GM21786 (cell line): ENCODE data around the gene CHCHD5.
"Not testable (repeated sequence)": the region's sequence is repeated elsewhere in the genome, so short reads cannot be mapped to it uniquely, and the experiment has no call there.

Experiments used
- ATAC-seq: cut with Tn5 transposase; IDR thresholded peaks from one replicate; pipeline ENCODE4 v1.9.1; 2021; ENCODE audit not compliant: unreplicated experiment

Gene CHCHD5, protein sequence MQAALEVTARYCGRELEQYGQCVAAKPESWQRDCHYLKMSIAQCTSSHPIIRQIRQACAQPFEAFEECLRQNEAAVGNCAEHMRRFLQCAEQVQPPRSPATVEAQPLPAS

DNA sequence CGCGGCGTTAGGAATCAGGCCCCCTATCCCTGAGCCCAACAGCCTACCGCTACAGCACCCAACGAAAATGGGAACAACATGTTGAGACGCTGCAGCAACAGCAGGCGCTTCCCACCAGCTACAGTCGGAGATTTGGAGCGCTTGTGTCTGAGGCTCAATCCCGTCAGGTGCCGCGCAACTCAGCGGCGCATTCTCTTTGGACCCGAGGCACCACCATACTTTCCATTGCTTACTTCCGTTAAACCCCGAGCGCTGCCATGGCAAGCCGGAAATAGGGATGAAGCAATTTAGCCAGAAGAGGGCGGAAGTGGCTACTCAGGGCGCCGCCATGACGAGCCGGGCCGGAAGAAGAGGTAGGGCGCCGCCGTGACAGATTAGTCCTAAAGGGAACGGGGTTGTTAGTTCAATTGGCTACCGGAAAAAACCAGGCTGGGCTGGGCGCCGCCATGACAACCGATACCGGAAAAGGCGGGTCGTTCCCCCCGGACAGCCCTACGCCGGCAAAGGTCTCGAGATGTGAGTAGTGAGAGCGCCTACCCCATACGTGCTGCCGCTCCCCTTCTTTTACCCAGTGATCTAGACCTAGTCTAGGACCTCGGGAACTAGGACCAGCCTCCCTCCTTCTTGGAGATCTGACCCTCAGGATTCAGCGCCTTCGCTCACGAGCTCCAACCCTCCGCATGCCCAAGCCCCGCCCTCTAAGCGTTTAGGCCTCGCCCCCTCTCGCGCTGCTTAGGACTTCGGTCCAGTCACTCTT, at the start of gene CHCHD5:
Gene CHCHD5 (plus strand): TSS at position 476 of the 757 bp plus-strand sequence. CDS start 39 bp downstream, at position 515.
- ATAC-seq, result peak; percentile 88

DNA sequence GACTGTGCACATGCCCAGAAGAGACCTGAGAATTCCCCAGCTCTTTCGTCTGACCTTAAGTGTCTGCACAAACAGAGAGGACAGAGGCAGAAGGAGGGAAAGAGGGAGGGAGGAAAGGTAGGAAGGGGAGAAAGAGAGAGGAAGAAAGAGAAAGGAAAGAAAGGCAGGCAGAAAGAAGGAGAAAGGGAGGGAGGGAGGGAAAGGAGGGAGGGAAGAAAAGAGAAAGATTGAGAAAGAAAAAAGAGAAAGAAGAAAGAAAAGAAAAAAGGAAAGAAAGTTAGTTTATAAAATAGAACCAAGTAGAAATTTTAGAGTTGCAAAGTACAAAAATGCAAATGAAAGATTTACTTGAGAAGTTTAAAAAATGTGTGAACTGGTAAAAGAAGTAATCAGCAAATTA, 49.6 kb upstream of the CHCHD5 start:
- no peak for ATAC-seq

DNA sequence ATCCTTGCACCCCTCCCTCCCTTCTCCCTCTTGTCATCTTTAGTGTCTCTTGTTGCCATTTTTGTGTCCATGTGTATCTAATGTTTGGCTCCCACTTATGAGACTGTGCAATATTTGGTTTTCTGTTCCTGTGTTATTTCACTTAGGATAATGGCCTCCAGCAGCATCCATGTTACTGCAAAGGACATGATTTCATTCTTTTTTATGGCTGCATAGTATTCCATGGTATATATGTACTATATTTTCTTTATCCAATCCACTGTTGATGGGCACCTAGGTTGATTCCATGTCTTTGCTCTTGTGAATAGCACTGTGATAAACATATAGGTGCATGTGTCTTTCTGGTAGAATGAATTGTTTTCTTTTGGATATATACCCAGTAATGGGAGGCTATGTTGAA, 47.7 kb upstream of the CHCHD5 start:
- ATAC-seq, result not testable (repeated sequence)

DNA sequence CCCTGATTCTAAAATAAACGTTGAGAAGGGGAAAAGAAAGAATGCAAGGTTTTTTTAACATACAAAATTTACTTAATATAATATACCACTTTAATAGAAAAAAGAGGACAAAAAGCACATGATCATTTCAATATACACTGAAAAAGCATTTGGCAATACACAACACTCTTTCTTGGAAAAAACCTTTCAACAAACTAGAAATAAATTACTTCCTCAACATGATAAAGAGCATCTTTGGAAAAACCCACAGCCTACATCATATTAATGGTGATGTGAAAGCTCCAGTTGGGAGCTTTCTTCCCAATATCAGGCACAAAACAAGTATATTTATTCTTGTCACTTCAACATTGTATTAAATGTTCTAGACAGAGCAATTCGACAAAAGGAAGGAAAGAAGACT, 45.1 kb upstream of the CHCHD5 start:
- no peak for ATAC-seq

DNA sequence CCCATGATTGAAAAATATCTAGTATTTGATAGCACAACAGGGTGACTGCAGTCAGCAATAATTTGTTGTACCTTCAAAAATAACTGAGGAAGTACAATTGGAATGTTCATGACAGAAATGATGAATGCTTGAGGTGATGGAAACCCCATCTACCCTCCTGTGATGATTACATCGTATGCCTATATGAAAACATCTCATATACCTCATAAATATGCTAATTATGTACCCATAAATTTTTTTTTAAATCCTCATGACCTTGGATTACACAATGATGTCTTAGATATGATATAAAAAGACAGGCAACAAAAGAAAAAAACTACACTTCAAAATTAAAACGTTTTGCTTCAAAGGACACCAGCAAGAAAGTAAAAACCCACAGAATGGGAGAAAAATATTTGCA, 43.5 kb upstream of the CHCHD5 start:
- ATAC-seq, result no peak

DNA sequence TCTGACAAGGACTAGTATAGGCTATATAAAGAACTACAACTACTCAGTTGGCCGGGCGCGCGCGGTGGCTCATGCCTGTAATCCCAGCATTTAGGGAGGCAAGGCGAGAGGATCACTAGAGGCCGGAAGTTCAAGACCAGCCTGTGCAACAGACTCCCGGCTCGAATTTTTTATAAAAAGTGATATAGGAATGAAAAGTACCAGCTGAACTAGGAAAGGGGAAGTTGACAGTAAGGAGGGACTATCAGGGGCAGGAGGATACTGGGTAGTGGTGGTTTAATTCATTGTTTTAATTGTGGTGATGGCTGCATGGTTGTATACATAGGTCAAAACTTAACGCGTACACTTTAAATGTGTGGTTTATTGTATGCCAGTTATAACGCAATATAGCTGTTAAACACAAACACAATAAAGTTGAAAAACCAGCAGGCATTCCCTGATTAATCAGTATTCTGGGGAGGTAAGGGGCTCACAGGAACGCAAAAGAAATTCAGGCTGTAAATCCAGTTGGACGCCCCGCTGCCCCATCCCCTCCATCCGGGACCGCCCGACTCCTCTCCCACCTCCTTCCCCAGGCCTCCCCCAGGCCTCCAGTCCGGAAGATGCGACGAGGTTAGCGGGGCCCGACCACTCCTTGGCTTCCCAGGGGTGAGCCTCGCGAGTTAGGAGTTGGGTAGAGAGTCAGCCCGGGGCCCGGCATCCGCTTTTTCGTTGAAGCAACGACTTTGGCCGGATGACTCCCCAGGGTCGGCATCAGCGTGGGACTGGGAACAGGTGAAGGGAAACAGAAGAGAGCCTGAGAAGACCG, 42.9 kb upstream of the CHCHD5 start:
- peak; percentile 63 for ATAC-seq

DNA sequence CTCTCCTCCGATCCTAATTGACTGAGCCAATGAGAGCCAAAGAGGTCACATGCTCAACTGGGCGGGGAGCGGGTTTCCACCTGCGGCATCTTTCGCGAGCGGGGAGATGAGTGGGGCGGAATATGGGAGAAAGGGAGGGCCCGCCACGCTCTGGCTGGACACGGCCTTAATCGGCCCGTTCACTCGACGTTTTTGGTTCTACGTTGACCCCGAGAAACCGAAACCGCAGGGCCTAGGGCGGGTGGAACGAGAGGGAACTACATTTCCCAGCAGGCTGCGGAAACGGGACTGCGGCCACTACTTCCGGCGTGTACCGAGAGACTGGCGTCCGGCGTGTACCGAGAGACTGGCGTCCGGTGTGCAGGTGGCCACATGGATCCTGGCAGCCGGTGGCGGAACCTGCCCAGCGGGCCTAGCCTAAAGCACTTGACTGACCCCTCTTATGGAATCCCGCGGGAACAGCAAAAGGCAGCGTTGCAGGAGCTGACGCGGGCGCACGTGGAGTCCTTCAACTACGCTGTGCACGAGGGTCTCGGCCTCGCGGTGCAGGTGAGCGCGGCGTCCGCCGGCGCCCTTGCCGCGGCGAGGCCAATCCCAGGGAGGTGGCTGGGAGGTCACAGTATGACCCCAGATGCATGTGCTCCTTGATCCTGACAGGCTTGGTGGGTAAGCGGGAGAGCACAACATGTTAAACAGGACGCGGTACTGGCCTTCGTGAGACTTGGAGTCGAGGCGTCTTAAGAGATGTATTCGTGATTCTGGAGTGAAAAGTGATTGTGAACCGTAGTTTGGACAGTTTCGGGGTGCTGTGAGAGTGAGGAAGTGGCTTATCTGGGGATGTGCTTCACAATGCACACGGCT, 42.1 kb upstream of the CHCHD5 start, which contains the start of gene POLR1B:
Gene POLR1B (plus strand): TSS at position 343 of the 861 bp plus-strand sequence. CDS start 30 bp downstream, at position 373.
- peak; percentile 81 for ATAC-seq

DNA sequence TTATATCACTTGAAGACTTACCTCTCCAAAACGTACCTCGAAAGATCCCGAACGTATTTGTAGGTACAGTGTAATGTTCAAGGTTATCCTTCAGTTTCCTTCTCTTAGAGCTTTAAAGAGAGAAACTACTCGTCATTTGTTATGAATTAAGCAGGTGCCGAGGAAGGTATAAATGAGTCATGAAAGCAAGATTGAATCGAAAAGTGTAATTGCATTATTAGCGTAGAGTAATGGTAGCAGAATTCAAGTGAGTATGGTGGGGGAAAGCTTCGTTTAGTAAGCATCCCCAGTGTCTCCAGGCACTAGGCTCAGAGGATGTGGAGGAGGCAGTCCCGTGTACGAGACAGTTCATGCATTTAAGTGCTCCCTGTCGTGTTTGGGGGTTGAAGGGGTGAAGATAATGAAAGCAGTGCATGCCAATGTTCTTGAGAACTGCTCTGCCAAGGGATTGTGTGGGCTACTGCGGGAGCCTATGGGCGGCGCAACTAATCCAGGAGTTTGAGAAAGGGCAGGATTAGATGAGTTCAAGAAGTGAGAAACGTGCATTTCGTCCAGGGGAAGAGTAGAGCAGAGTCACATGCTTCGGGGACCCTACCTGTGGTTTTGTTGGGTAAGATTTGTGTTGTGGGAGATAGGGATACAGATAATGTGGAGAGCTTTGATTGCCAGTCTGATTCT, 41.3 kb upstream of the CHCHD5 start:
- ATAC-seq, result no peak

DNA sequence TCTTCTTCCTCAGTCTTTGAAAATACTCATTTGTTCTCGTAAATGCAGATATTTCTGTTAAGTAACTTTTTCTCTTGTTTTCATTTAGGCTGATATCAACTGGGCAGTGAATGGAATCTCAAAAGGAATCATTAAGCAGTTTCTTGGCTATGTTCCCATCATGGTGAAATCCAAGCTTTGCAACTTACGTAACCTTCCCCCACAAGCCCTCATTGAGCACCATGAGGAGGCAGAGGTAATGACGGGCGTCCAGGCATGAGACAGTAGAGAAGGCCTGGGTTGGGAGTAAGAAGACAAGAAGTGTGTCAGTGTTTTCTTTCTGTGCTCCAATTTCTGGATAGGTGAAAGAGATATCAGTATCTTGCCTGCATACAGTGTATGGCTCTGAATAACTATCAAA, 37.1 kb upstream of the CHCHD5 start:
- no peak for ATAC-seq

DNA sequence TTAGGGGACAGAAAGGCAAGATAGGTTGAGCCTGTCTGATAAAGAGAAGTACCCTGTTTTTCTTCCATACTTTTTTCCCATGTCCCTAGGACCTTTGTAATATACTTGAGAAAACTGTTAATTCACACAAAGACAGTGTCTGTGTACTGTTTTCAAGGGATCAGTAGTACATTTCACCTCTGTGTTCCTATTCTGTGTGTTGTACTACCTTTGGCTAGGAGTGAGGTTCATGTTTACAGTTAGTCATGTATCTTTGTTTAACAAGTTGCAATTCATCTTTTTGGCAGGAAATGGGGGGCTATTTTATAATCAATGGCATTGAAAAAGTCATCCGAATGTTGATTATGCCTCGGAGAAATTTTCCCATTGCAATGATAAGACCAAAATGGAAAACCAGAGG, 35.4 kb upstream of the CHCHD5 start:
- no peak for ATAC-seq

DNA sequence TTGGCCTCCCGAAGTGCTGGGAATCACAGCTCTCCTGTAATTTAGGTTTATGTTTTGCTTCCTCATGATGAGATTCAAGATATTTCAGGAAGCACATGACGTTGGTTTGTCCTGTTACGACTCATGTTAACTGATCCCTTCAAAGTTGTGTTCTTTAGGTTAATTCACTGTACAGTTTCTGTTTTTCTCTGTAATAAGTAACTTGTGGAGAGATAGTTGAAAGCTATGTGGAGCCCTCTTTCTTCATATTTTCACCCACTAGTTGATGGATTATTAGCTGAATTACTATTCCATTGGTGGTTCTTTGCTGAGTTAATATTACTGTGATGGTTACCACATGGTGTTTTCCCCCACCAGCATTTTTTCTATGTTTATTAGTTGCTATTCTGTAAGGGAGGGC, 18.3 kb upstream of the CHCHD5 start:
- ATAC-seq, result peak; percentile 77

DNA sequence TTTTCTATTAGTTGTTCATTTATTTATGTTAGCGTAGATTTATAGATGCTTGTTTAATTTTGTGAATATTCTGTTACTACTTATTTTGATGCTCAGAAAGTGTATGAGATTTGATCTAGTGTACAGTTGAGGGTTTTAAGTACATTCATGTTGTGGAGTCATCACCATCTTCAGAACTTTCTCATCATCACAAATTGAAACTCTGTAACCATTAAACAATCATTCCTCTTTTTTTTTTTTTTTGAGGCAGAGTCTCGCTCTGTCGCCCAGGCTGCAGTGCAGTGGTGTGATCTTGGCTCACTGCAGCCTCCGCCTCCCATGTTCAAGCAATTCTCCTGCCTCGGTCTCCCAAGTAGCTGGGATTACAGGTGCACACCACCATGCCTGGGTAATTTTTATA, 17.9 kb upstream of the CHCHD5 start:
- ATAC-seq, result peak; percentile 29

DNA sequence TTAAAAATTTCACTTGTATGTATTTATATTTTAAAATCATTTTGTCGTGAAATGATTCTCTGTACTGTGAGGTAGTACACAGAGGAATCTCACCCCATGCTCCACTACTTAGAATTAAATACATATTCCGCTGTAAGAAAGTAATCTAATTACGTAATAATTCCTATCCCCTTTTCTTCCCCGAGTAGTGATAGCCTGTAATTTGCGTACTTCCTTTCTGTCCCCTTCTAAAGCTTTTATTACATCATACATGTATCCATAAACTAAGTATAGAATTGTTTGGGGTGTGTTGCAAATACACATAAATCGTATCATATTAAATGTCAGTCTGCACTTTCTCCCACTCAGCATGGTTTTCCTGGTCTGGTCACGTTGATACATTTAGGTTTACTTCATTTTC, 12.4 kb upstream of the CHCHD5 start:
- ATAC-seq, result no peak

DNA sequence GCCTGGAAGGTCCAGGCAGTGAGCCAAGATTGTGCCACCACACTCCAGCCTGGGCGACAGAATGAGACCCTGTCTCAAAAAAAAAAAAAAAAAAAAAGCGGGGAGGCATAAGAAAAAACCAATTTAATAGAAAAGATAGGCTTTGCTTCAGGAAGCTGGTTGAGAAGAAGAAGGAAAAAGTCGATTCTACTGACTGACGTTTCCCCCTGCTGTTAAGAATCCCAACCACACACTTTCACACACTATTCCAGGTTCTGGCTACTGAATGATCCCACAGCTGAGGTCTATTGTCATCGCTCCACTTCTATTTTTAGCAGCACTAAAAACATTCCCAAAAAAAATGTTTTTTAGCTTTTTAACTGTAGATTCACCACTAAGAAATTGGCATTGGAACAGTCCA, 6.7 kb upstream of the CHCHD5 start:
- ATAC-seq, result no peak

DNA sequence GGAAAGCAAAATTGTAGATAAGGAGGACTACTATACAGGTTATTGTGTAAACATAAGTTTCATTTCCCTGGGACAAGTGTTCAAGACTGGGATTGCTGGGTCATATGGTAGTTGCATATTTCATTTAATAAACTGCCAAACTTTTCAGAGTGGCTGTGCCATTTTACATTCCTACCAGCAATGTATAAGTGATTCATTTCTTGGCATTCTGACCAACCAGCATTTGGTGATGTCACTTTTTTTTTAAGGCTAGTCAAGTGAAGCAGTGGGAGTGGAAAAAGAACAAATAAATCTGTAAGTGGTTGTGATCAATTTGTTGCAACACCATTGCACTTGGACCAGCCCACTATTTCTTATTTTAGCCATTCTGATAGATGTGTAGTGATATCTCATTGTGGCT, 5.2 kb upstream of the CHCHD5 start:
- no peak for ATAC-seq

DNA sequence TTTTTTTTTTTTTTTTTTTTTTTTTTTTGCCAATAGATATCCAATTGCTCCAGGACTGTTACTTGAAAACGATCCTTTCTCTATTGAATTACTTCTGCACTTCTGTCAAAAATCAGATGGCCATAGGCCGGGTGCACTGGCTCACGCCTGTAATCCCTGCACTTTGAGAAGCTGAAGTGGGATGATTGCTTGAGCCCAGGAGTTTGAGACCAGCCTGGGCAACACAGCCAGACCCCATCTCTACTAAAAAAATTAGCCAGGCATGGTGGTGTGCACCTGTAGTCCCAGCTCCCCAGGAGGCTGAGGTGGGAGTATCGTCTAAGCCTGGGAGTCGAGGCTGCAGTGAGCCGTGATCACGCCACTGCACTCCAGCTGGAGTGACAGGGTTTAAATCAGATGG, 4.3 kb upstream of the CHCHD5 start:
- ATAC-seq, result no peak

DNA sequence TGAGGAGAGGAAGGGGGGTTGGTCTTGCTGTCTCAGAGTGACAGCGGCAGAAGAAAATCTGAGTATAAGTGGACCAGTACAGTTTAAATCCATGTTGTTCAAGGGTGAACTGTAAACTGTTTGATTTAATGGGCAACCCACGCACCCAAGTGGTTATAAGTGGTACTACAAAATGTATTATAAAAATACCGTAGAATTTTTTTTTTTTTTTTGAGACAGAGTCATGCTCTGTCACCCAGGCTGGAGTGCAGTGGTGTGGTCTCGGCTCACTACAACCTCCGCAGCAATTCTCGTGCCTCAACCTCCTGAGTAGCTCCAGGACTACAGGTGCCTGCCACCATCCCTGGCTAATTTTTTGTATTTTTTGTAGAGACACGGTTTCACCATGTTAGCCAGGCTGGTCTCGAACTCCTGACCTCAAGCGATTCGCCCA, 2.1 kb upstream of the CHCHD5 start:
- no peak for ATAC-seq

DNA sequence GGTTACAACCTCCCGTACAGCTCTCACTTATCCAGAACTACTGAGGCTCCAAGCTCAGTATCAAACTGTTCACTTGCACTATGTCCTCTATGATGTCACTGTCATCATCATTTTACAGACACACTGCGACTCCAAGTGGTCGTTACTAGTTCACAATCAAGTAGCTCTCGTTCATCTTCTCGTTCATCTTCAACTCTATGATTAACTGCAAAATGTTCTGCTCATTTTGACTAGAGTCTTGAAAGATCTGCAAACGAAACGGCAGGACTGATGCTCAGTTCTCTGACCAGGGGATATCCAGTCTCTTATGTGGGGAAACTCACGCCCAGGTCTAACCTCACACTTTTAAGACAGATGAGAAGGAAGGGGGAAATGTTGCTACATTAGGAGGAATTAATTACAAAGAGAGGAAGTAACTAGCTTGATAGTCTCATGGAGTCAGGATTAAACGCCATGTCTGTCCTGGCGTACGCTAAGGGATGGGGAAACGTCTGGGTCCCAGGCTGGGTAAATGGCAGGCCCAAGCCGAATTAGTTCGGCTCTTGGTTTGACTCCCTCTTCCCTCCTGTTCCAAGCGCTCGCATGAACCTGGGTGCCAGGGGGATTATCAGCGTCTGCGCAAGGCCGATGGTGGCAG, 794 bp upstream of the CHCHD5 start:
- ATAC-seq, result no peak

DNA sequence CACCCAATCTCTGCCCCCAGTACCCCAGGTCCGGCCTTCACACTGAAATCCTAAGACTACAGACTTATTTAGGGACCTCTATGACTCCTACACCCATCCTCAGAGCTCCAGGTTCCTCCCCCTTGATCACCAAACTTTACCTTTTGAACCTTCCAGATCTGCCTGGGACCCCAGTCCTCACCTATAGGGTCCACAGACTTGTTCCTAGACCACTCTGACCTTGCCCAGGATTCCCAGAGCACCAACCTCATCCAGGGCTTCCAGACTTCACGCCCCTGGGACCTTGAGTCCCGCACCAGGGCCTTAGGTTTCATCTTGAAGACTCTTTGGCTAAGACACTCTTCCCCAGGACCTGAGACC, 462 bp downstream of the CHCHD5 start:
- ATAC-seq, result no peak

DNA sequence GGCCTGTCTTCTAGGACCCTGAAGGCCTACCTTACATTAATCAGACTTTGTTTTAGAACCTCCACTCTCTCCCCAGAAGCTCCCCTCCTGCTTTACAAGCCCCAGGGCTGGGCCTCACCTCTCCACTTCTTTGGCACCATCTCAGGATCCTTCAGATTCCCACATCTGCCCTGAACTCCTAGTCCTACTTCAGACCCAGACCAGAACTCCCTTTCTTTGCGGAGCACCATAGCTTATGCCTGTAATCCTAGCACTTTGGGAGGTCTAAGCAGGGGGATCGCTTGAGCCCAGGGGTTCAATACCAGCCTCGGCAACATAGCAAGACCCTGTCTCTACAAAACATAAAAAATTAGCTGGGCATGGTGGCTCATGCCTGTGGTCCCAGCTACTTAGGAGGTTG, 991 bp downstream of the CHCHD5 start:
- no peak for ATAC-seq
